WTC11 (cell line): ENCODE measurements around the gene HNRNPAB. TPM values are rescaled to one million over a fixed set of nuclear protein-coding genes. Genes with fewer than 3 reads are reported as not detected.
"Not testable (repeated sequence)": the region's sequence is repeated elsewhere in the genome, so short reads cannot be mapped to it uniquely, and the experiment has no call there.

Experiments
- ATAC-seq: fragments of 200-7000 bp; cut with Tn5 transposase; 2 replicates; pipeline ENCODE4 v1.10.0; 2021; ENCODE audit warnings: mild to moderate bottlenecking, moderate library complexity
- CTCF ChIA-PET: fragments of 300-600 bp; sonication (Branson Sonifier 250); formaldehyde crosslinking; loops from one replicate; lab custom pipeline; 2021; ENCODE audit warnings: antibody characterized with exemption; lab: Charles Lee
- POLR2A ChIA-PET: fragments of 350-600 bp; sonication (Branson Sonifier 250); formaldehyde crosslinking; loops from one replicate; lab custom pipeline; 2021; ENCODE audit warnings: antibody characterized with exemption; lab: Charles Lee
- DNase-seq: peaks from one replicate; pipeline ENCODE4 v3.0.0; 2021; ENCODE audit warnings: low spot score
- H3K27ac Mint-ChIP-seq: 2 replicates; pipeline ENCODE4 v1.8.0; 2021; ENCODE audit warnings: mixed read lengths
- H3K27me3 Mint-ChIP-seq: 2 replicates; pipeline ENCODE4 v1.8.0; 2021; ENCODE audit warnings: low read depth, mild to moderate bottlenecking, moderate library complexity, mixed read lengths
- H3K36me3 Mint-ChIP-seq: 2 replicates; pipeline ENCODE4 v1.8.0; 2021; ENCODE audit warnings: mixed read lengths
- H3K4me1 Mint-ChIP-seq: 2 replicates; pipeline ENCODE4 v1.8.0; 2022; ENCODE audit warnings: mixed read lengths
- H3K4me3 Mint-ChIP-seq: 2 replicates; pipeline ENCODE4 v1.8.0; 2021; ENCODE audit warnings: mild to moderate bottlenecking, moderate library complexity, mixed read lengths
- H3K9me3 Mint-ChIP-seq: 2 replicates; pipeline ENCODE4 v1.8.0; 2021; ENCODE audit warnings: mixed read lengths
- ATF2 ChIP-seq: sonication (generic); formaldehyde crosslinking; IDR thresholded peaks from 2 replicates; pipeline ENCODE4 v1.8.1; 2022; ENCODE audit warnings: low read depth, missing genetic modification reagents, borderline replicate concordance
- CREB1 ChIP-seq: sonication (generic); formaldehyde crosslinking; IDR thresholded peaks from 2 replicates; pipeline ENCODE4 v1.8.0; 2023; ENCODE audit warnings: mild to moderate bottlenecking, missing genetic modification reagents
- CREM ChIP-seq: sonication (generic); formaldehyde crosslinking; IDR thresholded peaks from 2 replicates; pipeline ENCODE4 v1.8.1; 2022; ENCODE audit warnings: mild to moderate bottlenecking, missing genetic modification reagents, moderate library complexity
- E2F1 ChIP-seq: sonication (generic); formaldehyde crosslinking; IDR thresholded peaks from 2 replicates; pipeline ENCODE4 v1.8.0; 2022; ENCODE audit warnings: mild to moderate bottlenecking, missing genetic modification reagents
- FOXP4 ChIP-seq: sonication (generic); formaldehyde crosslinking; IDR thresholded peaks from 2 replicates; pipeline ENCODE4 v1.8.0; 2022; ENCODE audit warnings: mild to moderate bottlenecking, missing genetic modification reagents
- GRHL2 ChIP-seq: fragments of 250-450 bp; sonication (Bioruptor Pico); IDR thresholded peaks from 2 replicates; pipeline ENCODE4 v1.8.0; 2022; ENCODE audit warnings: mild to moderate bottlenecking, moderate library complexity; ENCODE audit not compliant: insufficient replicate concordance, severe bottlenecking
- IRF1 ChIP-seq: sonication (generic); formaldehyde crosslinking; IDR thresholded peaks from 2 replicates; pipeline ENCODE4 v1.8.0; 2023; ENCODE audit warnings: missing genetic modification reagents
- KAT7 ChIP-seq: sonication (generic); formaldehyde crosslinking; IDR thresholded peaks from 2 replicates; pipeline ENCODE4 v1.8.1; 2023; ENCODE audit warnings: missing genetic modification reagents, mild to moderate bottlenecking, borderline replicate concordance
- NFE2L1 ChIP-seq: sonication (generic); formaldehyde crosslinking; IDR thresholded peaks from 2 replicates; pipeline ENCODE4 v1.8.1; 2023; ENCODE audit warnings: missing genetic modification reagents
- NR2C2 ChIP-seq: sonication (generic); formaldehyde crosslinking; IDR thresholded peaks from 2 replicates; pipeline ENCODE4 v1.8.0; 2022; ENCODE audit warnings: mild to moderate bottlenecking, missing genetic modification reagents
- PRDM15 ChIP-seq: sonication (generic); formaldehyde crosslinking; IDR thresholded peaks from 2 replicates; pipeline ENCODE4 v1.8.0; 2022; ENCODE audit warnings: missing genetic modification reagents
- PRRX2 ChIP-seq: fragments of 250-450 bp; sonication (Bioruptor Pico); IDR thresholded peaks from 2 replicates; pipeline ENCODE4 v1.8.0; 2021; ENCODE audit warnings: mild to moderate bottlenecking
- SMAD3 ChIP-seq: sonication (generic); formaldehyde crosslinking; IDR thresholded peaks from 2 replicates; pipeline ENCODE4 v1.8.0; 2022; ENCODE audit warnings: missing genetic modification reagents, mild to moderate bottlenecking, borderline replicate concordance
- TEAD1 ChIP-seq: sonication (generic); formaldehyde crosslinking; IDR thresholded peaks from 2 replicates; pipeline ENCODE4 v1.8.0; 2022; ENCODE audit warnings: mild to moderate bottlenecking, missing genetic modification reagents
- TP53 ChIP-seq: sonication (generic); formaldehyde crosslinking; IDR thresholded peaks from 2 replicates; pipeline ENCODE4 v1.8.1; 2023; ENCODE audit warnings: mild to moderate bottlenecking, missing genetic modification reagents
- ZBTB43 ChIP-seq: sonication (generic); formaldehyde crosslinking; IDR thresholded peaks from 2 replicates; pipeline ENCODE4 v1.8.1; 2023; ENCODE audit warnings: mild to moderate bottlenecking, missing genetic modification reagents
- ZMAT4 ChIP-seq: fragments of 250-450 bp; sonication (Bioruptor Pico); IDR thresholded peaks from 2 replicates; pipeline ENCODE4 v1.9.0; 2021; ENCODE audit warnings: mild to moderate bottlenecking
- ZNF219 ChIP-seq: sonication (generic); formaldehyde crosslinking; IDR thresholded peaks from 2 replicates; pipeline ENCODE4 v1.8.0; 2023; ENCODE audit warnings: missing genetic modification reagents, mild to moderate bottlenecking, borderline replicate concordance
- ZSCAN18 ChIP-seq: fragments of 250-450 bp; sonication (Bioruptor Pico); IDR thresholded peaks from 2 replicates; pipeline ENCODE4 v2.1.2; 2022; ENCODE audit warnings: mild to moderate bottlenecking, moderate library complexity
- total RNA-seq: library from RNA; stranded (reverse); gene quantifications from 3 replicates; pipeline ENCODE4 v1.2.3, GENCODE V29; 2021

Gene HNRNPAB
- total RNA-seq, 1 experiment from 2014 or later, result 457 TPM

GRCh38 chr5:178238711-178239592 lies 34.6 kb downstream of the HNRNPAB start:
- Mint-ChIP-seq H3K4me1 (peaks cover 11% of the 10 kb centered on the region), H3K36me3 (no peaks in the 10 kb centered on the region), H3K27me3 (no peaks in the 10 kb centered on the region), H3K4me3 (no peak overlapping the region), H3K9me3 (no peaks in the 10 kb centered on the region), H3K27ac (no peak overlapping the region)
- no peak for DNase-seq
- CTCF ChIA-PET, result interaction anchor here (0.5 to 3.3 kb wide), 3 partner anchors 15 to 391 kb away, joined by 3 to 11 read pairs (median 3); partner anchors contain the start of gene COL23A1
- ATAC-seq, result peak; percentile 29
- no peak for TF ChIP-seq PRDM15 (CRISPR knock-in tag)
- TF ChIP-seq CREM (CRISPR knock-in tag), result no peak
- no peak for TF ChIP-seq ZMAT4
- no peak for TF ChIP-seq PRRX2 (CRISPR knock-in tag)
- no peak for TF ChIP-seq KAT7
- TF ChIP-seq ZSCAN18 (CRISPR knock-in tag), result no peak
- no peak for TF ChIP-seq ATF2 (CRISPR knock-in tag)
- no peak for TF ChIP-seq ZBTB43 (CRISPR knock-in tag)
- TF ChIP-seq NR2C2 (CRISPR knock-in tag), result no peak
- no peak for TF ChIP-seq CREB1 (CRISPR knock-in tag)
- no peak for TF ChIP-seq ZNF219 (CRISPR knock-in tag)
- no peak for TF ChIP-seq NFE2L1 (CRISPR knock-in tag)
- TF ChIP-seq E2F1 (CRISPR knock-in tag), result no peak
- no peak for TF ChIP-seq FOXP4
- TF ChIP-seq TEAD1 (CRISPR knock-in tag), result no peak
- no peak for TF ChIP-seq TP53 (CRISPR knock-in tag)
- TF ChIP-seq GRHL2 (CRISPR knock-in tag), result no peak
- TF ChIP-seq SMAD3 (CRISPR knock-in tag), result no peak
- TF ChIP-seq IRF1 (CRISPR knock-in tag), result no peak
- TF ChIP-seq, all 79 proteins: peak for 0
- POLR2A ChIA-PET, result no interaction called here

GRCh38 chr5:178239626-178240301 lies 35.4 kb downstream of the HNRNPAB start:
- ATAC-seq, H3K36me3 Mint-ChIP-seq, H3K9me3 Mint-ChIP-seq, H3K27me3 Mint-ChIP-seq, POLR2A ChIA-PET, DNase-seq, H3K4me3 Mint-ChIP-seq, H3K27ac Mint-ChIP-seq, CTCF ChIA-PET, H3K4me1 Mint-ChIP-seq: not testable (repeated sequence)
